ENCODE data around the gene CAMK4.

Gene CAMK4

DNA sequence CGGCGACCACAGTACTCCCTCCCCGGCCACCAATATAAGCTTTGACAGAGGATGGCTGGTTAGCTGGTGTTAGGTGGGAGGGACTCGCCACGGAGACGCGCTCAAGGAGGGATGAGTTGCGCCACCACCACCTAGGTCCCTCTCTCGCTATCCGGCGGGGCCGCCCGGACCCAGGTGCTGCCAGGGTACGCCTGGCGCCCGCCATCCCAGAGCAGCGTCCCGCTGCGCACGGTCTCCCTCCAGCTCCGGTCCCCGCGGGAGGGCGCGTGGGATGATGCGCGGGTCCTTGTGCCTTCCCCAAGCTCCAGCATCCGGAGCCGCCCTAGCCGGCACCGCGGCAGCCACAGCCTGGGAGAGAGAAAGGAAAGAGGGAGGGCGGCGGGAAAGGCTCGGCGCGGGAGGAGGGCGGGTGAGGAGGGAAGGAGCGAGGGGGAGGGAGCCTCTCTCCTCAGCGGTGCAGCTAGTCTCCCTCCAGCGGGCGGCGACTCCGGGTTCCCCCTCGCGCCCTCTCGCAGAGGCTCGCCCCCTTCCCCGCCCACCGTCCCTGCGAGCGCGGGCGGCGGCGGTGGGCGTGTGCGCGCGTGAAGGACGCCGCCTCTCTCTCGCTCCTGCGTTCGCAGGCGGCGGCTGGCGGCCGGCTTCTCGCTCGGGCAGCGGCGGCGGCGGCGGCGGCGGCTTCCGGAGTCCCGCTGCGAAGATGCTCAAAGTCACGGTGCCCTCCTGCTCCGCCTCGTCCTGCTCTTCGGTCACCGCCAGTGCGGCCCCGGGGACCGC lies at the start of gene CAMK4:
TSS of gene CAMK4 (plus strand) at position 598 of the 774 bp plus-strand sequence. CDS start at position 698, 100 bp downstream.
- DNase-seq, result no peak

DNA sequence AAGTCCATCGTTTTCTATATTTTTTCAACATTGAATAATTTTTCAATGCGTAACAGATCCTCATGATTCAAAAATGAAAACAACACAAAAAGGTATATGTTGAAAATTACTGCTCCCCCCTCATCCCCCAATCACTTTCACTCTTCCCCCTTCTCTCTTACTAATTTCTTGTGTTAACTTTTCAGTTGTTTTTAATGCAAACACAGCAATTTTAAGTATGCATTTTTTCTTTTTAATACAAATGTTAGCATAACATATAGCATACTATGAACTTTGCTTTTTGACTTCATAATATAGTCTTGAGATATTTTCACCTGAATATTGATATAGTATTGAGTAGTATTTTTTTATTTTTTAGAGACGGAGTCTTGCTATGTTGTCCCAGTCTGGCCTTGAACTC lies 41.1 kb upstream of the CAMK4 start:
- no peak for DNase-seq

DNA sequence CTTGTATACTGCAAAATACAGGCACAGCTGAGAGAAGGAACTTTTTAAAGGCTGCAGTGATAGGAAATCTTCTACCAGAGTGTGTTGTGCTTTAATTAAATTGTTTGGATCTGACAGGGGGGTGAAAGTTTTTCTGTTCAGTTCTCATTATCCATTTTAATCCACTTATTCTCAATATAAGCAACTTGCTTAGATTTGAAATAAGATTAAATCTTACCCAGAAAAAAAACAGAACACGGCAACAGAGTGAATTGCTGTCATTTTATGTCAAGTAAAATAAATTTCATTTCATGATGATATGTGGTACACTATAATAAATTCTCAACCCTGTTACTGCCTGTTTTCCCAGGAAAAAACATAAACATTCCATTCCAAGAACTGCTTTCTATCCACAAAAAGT lies 37.1 kb upstream of the CAMK4 start:
- no peak for DNase-seq

DNA sequence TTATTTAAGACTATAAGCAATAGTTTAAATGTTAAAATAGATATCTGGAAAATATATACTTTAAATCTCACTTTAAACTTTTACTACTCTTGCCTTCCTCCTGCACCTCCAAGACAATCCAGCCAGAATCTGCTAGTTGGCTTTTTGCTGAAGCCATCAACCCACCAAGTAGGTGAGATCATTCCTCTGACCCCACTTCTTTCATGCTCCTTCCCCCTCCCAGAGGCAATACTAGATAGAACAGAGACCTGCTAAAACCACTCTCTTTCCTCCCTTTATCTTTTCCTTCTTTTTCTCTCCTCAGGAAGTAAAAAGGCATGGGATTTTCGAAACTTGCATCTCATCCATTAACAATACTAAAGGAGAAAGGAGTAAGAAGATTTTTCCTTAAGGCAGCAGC lies 30.1 kb upstream of the CAMK4 start:
- no peak for DNase-seq

DNA sequence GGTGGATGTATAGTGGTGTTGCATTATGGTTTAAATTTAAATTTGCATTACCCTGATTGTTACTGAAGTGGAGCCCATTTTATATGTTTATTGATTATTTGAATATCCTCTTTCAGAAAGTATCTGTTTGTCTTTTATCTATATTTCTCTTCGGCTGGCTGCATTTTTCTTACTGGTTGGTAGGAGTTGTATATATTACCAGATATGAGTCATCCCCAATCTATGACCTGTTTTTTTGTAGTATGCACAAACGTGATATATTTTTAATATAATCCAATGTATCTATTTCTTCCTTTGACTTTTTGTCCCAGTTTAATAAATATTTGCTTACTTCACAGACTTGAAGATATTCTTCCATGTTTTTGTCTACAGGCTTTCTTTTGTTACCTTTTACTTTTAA lies 29.3 kb upstream of the CAMK4 start:
- DNase-seq, result no peak

DNA sequence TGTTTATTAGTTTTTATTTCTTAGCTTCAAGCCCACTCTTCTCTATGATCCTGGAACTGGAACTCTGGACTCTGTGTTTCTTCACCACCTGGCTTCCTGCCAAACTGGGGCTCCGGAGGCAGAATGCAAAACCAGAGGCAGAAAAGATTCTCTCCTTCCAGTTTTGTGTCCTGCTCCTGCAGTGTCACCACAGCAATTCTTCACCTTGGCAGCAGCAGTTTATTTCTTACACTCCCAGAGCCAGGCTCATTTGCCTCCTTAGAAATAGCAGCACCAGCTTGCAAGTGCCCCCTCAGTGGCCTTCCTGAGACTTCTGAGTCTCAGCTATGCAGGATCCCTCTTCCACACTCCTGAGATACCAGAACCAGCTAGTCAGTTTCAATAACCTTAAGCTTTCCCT lies 26.7 kb upstream of the CAMK4 start:
- DNase-seq, result no peak

DNA sequence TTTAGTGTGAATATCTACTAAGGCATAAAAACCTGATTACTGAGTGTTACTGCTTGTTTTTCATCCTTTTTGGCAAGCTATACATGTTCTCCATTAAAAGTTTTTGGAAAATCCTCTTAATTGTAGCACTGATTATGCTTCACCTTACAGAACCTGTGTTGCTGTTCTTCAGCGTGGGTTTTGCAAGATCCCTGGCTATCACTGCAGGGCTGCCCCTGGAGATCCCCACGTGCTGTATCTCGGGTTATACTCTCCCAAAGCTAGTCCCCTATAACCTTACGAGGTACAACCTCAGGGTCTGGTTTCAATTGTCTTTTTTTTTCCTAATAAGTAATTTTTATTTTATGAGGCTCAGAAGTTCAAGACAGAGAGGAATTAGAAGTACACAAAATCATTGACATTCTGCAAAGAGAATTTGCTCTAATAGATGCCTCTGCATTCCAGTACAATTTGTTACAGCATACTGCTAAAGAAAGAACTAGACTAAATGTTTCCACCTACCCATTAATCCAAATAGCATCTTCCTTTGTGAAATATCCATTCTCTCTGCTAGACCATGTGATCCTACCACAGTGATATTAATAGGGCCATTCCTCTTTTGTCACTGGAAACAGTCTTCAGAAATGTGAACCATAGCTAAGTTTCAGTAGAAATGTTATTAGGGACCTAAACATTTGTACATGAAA lies 25.8 kb upstream of the CAMK4 start:
- no peak for DNase-seq

DNA sequence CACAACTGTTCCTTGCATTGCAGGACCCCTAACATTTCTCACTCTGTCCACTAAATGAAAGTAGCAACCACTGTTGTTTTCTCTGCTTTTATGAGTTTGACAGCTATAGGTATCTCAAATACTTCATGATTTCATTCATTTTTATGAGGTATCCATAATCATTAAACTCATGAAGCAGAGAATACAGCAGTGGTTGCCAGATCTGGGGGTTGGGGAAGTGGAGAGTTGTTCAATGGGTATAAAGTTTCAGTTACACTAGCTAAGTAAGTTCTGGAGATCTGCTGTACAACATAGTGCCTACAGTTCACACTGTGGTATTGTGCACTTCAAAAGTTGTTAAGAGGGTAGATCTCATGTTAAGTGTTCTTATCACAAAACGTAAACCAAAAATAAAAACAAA lies 23.4 kb upstream of the CAMK4 start:
- DNase-seq, result no peak

DNA sequence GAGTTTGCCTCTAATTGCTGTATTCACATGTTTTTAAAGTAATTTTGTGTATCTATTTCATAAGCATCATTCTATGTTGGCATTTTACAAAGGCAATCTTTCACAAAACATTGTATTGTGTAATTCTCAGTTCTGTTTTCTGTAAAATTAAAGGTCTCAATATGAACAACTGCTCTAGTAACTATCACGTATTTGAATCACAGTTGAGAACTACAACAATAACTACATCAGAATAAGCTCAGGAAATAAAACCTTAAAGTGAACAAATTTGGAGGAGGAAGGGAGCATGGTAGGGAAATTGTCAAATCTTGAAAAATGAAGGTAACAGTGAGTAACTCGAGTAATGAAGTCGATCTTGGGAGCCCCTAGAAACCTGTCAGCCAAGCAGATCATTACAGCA lies 22.5 kb upstream of the CAMK4 start:
- no peak for DNase-seq

DNA sequence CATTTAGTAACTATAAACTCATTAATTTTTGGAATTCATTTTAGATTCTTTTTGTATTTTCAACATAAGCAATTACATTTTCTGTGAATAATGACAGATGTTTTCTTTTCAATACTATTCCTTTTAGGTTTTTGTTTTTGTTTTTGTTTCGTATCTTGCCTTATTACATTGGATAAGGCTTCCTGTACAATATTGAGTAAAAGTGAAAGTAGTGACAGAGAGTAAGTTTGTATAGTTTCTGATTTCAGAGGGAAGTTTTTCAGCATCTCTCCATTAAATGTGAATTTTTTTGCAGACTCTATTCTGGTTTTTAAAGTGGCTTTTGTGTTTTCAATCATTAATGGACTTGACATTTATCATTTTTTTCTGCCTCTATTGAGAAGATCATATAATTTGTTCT lies 12.8 kb upstream of the CAMK4 start:
- DNase-seq, result no peak

DNA sequence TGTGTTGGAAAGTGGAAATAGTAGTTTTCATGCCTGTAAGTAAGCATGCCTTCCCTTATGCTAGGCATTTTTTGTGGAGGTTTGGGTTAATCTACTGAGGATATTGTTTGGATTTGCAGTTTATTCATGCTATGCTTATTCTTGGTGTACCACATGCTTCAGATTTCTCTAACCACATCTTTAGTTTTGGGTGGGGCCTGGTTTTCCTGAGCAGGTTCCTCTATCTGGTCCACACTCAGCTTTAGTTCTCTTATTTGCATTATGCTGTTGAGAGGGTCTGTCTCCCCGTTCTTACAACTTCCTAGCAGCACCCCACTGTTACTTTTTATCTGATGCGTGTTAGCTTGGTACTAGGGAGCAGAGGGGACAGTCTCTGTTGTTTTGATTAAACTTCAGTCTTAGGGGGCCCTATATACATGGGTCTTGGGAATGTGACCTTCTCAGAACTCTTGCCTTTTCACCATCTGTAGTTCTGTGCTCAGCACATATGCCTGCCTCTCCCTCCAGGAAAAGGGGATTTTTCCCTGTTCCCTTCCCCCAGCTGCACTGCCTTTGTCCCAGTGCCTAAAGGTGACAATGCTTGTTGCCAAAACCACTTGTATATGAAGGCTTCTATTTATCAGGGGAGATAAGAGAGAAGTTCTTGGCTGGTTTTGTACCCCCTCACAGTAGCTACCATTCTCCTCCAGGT lies 10.0 kb upstream of the CAMK4 start:
- DNase-seq, result no peak

DNA sequence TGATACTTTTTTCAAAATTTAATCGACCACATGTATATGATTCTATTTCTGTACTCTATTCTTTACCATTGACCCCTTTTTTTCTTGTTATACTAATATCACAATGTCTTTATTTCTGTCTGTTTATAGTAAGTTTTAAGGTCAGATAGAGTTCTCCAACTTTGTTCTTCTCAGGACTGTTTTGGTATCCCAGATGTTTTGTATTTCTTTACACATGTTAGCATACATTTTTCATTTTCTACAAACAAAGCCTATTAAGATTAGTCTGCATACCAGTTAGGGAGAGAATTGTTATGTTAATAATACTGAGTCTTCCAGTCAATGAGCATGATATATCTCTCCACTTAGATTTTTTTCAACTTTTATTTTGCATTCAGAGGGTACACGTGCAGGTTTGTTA lies 8.2 kb upstream of the CAMK4 start:
- no peak for DNase-seq

DNA sequence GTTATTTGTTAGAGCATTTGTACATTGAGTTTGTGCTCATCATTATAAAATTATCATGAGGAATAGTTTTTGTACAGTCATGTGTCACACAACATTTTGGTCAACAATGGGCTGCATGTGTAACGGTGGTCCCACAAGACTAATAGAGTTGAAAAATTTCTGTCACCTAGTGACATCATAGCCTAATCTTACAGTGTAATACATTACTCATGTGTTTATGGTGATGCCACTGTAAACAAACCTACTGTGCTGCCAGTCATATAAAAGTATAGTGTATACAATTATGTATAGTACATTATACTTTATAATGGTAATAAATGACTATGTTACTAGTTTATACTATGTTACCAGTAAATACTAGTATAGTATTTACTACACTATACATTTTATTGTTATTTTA lies 3.0 kb upstream of the CAMK4 start:
- DNase-seq, result no peak

DNA sequence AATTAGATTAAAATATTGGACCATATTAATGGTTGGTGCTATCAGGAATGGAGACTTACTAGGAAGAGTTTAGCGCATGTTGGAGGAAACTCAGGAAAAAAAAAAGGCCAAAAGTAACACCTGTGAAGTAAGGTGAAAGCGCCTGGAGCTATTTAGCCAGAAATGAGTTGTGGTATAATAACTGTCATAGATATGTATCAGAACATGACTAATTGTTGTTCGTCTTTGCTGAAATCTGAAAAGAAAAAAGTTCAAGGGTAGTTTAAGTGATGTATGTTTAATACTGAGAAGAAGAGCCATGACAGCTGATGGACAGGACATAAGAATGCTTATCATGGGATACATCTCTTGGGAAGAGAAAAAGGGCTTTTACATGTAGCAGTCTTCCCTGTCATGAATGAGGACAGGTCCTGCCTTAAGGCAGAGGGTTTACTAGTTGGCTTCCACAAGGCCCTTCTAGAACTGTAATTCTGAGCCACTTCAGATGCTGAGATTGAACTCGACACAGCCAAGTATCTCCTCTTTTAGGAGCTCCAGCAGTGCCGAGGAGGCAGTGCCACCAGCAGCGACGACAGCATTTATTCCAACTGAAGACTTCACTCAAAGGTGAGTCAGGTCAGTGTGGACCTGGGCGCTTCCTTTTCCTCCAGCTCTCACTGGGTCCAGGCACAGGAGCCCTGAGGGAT lies 940 bp upstream of the CAMK4 start:
- no peak for DNase-seq

DNA sequence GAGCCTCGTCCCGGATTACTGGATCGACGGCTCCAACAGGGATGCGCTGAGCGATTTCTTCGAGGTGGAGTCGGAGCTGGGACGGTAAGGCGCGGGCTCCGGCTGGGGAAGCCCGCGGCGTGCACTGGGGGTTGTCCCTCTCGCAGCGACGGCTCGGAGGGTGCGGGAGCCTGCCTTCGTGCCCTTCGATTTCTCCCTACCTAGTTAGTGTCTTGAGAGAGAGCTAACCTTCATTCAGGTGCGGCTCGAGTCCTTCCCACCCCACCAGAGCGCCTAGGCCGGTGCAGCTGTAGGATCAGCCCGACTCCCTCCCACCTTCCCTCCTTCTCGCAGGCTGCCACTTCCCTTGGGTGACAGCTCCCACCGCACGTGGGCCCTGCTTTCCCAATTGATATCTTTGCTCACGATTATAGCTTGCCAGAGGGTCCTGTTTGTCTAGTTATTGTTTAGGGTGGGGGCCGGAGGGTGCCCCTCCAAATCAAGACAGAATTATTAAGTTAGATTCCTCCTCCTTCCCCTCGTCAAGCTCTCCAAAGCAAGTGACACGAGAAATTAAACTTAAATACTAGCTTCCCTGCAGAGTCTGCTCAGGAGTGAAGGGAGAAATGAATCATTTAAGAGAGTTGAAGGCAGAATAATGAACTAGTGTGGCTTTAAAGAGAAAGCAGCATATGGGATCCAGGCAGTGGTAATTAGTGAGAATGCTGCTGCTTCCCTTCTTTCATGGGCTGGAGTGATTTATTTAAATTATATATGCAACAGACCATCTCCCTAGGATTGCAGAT lies 569 bp downstream of the CAMK4 start:
- no peak for DNase-seq

DNA sequence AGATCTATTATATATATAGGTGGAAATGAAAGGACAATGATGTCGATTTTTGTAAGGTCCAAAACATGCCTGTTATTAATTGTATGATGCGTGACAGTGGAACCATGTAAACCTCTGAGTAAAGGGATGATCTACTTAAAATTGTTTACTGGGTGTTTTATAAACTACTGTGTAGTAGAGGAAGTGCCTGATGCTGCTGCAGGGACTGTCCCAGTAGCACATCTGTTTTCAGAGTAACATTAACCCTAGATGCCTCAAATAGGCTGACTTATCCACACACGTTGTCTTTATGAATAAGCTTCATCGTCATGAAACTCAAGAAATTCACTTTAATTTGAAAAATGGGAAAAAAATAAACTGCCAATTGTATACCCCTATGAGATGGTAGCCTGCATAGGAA lies 1.7 kb downstream of the CAMK4 start:
- no peak for DNase-seq

DNA sequence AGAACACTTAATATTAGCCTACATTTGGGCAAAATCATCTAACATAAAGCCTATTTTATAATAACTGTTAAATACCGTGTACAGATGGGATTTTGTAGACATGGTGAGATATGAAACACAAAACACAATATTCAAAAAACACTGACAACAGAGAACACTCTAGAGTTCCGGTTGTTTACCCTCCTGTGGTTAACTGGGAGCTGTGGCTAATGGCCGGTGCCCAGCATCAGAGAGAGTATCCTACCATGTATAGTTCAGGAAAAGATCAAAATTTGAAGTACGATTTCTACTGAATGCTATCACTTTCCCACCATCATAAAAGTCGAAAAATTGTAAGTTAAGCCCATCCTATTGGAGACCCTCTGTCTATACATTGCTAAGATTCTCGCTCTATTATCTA lies 2.4 kb downstream of the CAMK4 start:
- no peak for DNase-seq

DNA sequence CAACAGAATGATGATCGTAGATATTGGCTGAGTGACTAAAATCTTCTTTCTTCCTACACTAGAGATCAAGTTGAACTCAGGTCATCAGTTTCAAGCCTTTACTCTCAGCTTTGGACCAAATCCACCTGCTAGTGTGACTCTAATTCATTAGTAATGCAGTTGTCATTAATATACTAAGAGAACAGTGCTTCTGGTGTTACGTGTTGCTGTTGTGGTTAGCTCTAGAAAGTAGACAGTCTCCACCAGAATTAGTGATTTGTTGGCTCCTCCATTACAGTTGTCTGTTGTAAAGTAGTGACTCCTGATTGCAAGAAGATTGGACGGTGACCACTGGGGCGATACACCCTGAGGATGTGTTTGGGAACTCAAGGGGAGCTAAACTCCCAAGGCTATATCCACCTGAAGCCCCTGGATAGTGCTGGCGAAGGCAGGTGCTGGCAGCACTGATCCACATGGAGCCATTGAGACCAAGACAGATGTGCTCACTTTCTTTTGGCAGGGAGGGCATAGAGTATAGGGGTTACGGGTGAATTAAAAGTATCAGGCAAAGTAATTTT lies 3.1 kb downstream of the CAMK4 start:
- no peak for DNase-seq

DNA sequence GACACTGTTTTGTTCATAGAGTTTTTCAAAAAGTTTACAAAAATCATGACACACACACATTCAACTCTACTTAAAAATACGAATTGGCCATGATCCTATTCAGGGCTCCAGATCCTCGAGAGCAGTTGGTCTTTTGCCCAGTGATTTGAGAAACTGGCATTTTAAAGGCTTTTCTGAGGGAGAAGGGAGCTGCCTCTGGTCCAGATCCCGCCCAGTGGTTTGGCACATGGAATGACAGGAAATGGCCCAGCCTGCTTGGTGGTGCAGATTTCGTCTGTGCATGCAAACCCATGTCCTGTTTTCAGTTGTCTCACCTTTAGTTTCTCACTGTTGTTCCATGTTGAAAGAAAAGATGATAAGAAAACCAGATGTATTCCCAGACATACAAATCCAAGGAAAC lies 3.6 kb downstream of the CAMK4 start:
- no peak for DNase-seq

DNA sequence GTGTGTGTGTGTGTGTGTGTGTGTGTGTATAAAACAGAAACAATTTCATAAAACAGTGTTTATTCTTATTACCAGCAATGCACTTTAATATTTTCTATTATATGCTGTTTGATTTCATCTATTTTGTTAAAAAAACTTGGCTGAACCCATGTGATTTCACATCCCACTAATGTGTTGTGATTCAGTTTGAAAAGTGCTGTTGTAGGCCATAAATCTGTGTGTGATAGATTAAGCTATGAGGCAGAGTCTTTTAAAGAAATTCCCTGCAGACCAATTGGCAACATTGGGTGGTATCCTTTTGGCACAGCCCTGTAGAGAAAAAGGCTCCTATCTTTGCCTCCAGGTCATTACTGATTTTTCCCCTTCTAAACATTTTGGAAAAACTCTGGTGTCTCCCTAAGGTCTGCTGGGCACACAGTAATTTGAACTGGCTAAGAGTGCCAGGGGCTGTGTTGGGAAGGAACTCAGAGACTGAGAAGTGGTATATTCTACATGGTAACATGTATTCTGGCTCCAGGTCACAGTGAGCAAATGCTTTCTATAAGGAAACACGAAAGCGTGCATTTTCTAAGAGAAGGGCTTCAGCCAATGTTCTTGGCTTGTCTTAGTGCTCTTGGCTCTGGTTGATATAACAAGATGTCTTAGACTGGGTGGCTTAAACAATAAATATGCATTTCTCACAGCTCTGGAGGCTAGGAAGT lies 4.5 kb downstream of the CAMK4 start:
- no peak for DNase-seq

DNA sequence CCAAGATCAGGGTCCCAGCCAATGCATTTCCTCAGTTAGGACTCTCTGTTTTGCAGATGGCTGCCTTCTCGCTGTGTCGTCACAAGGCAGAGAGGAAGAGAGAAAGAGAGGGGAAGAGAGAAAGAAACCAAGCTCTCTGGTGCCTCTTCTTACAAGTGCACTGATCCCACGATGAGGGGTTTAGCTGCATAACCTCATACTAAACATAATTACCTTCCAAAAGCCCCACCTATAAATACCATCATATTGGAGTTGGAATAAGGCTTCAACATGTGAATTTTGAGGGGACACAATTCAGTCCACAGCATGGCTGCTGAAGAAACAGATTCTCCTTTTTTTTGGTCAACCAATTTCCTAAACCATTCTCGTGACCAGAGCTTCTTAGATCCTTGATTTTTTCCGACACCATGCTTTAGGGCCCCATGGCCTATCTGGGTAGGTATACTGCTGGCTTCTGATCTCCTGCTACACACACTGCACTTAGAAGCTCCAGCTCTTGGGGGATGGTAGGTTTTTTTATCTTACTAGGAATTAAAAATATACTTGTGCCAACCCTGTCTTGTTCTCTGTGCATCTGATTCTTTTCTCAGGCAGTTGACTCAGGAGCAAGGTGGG lies 5.1 kb downstream of the CAMK4 start:
- DNase-seq, result no peak

Measured in bone marrow (tissue), 2 donors.